Astrocyte (in vitro differentiated cells and primary cell): Measurements from ENCODE around the gene HTR7.

ENCODE experiments used
- CTCF ChIP-seq: IDR thresholded peaks from 2 replicates; pipeline ENCODE4 v1.5.1; 2011; ENCODE audit warnings: low read depth, mild to moderate bottlenecking, inconsistent platforms, low read length, moderate library complexity; ENCODE audit not compliant: insufficient read depth
- EZH2 ChIP-seq: IDR thresholded peaks from 2 replicates; pipeline ENCODE4 v1.6.1; 2012; ENCODE audit warnings: mild to moderate bottlenecking, low read length, inconsistent platforms; ENCODE audit not compliant: insufficient read depth

DNA sequence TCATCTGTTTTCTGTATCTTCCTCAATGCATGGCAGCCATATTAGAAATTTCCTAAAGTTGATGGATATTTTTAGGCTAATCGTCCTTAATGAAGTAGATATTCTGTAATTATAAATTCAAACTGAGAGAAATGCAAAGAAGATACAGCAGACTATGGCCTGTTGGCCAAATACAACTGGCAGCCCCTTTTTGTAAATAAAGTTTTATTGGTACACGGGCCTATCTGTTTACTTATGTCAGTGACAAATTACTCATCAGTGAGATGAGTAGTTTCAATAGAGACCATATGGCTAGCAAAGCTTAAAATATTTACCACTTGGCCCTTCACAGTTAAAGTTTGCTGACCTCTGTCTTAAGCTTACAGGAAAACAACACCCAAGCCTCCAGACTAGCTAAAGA, 112.3 kb downstream of the HTR7 start:
- TF ChIP-seq EZH2: no peak
- no peak for TF ChIP-seq CTCF
